GM18520 (cell line): ENCODE data around the gene ATP1B1.
A peak's percentile ranks its signal among the peaks of the same experiment; 100 is the strongest.
"Not testable (repeated sequence)": the region's sequence is repeated elsewhere in the genome, so short reads cannot be mapped to it uniquely, and the experiment has no call there.

Experiments used
- ATAC-seq: cut with Tn5 transposase; IDR thresholded peaks from one replicate; pipeline ENCODE4 v1.9.1; 2021; ENCODE audit not compliant: unreplicated experiment

Gene ATP1B1

DNA sequence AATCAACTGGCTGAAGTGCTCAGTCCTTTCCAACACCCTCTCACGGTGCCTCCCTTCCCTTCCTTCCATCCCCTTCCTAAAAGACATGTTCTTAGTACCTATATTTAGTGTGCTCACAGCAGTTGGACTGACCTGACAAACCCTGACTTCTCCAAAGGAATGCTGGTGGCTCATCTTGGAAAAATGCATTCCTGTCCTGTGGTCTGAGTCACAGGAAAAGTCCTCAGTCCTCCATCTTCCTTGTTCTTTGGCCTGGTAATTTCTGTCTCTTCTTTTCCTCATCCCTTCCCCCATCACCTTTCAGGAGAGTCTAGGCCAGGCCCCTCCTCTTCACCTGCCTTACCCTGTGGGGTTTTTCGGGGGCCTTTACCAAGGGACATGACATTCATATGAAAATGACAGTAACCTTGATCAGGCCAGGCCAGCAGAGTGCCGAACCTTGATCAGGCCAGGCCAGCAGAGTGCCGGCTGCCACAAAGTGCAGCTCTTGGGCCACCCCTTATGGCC lies 7.2 kb downstream of the ATP1B1 start:
- no peak for ATAC-seq

- ATAC-seq, result peak; percentile 54
Measured at GRCh38 chr1:169115891-169116585, 9.5 kb downstream of the ATP1B1 start.

- ATAC-seq, result no peak
Measured at GRCh38 chr1:169117014-169117413, 10.5 kb downstream of the ATP1B1 start.

- no peak for ATAC-seq
Measured at GRCh38 chr1:169117599-169117998, 11.1 kb downstream of the ATP1B1 start.

DNA sequence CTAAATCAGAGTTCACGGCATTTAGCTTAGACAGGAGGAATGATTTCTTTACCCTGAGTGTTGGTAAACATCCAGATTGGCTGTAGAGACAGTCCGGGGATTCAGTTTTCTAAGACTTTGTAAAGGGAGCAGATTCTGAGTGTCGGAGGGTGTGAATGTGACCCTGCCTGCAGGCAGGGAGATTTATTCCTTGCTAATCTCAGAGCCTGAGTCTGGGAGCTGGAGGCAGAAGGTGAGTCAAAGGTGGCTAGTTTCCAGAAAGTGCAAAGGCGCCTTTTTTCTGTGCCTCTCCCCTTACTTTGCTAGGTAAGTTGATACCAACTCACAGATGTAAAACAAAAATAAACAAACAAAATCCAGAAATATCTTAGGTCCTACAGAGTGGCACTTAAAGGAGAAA lies 11.7 kb downstream of the ATP1B1 start:
- ATAC-seq, result no peak

- no peak for ATAC-seq
Measured at GRCh38 chr1:169119405-169119804, 12.9 kb downstream of the ATP1B1 start.

GRCh38 chr1:169120066-169120465 lies 13.6 kb downstream of the ATP1B1 start:
- no peak for ATAC-seq

- no peak for ATAC-seq
Measured at GRCh38 chr1:169121146-169121923, 14.8 kb downstream of the ATP1B1 start.

GRCh38 chr1:169122976-169123375 lies 16.5 kb downstream of the ATP1B1 start:
- ATAC-seq, result peak; percentile 79

GRCh38 chr1:169124459-169124858 lies 18.0 kb downstream of the ATP1B1 start:
- ATAC-seq, result no peak

GRCh38 chr1:169125597-169125996 lies 19.1 kb downstream of the ATP1B1 start:
- not testable (repeated sequence) for ATAC-seq

DNA sequence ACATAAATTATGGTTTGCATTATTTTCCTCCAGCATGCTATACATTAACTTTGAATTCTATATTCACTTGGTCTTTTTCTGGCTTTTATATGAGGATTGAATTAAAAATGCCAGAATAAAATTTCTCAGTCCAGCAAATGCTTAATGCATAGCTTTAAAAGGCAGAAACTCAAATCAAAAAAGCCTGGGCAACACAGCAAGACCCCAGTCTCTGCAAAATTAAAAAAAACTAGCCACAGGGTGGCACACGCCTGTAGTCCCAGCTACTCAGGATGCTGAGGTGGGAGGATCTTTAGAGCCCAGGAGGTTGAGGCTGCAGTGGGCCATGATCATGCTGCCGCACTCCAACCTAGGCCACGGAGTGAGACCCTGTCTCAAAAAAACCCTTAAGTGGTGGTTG lies 19.8 kb downstream of the ATP1B1 start:
- ATAC-seq, result no peak

- no peak for ATAC-seq
Measured at GRCh38 chr1:169127305-169127704, 20.8 kb downstream of the ATP1B1 start.

- no peak for ATAC-seq
Measured at GRCh38 chr1:169128562-169128961, 22.1 kb downstream of the ATP1B1 start.

DNA sequence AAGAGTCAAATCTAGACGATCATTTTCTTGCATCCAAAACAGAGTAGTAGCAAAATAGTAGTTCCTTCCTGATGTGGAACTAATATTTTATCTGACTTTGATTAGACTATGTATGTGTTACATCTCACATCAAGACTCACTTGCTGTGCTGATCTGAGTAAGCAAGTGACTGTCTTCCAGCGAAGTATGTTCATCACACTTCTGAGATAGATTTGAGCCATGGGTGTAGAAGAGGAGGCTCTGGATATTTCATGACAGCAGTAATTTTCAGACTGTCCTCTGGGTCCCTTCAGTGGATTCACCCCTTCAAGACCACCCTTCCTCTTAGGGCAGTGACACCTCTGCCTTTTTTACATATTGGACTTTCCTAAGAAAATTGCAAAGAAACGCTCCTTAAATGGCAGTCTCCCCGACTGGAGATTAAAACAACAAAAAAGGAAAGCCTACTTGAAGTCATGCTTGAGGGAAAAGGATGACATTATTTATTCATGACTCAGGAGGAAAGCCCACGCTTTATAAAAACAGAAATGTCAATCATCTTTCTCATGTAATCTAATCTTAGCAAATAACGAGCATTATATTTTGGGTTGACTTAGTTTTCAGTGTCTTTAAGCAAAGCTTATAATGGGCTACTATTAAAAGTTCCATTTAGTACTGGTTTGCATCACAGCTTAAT lies 22.8 kb downstream of the ATP1B1 start:
- no peak for ATAC-seq

- ATAC-seq, result no peak
Measured at GRCh38 chr1:169130683-169131082, 24.2 kb downstream of the ATP1B1 start.

GRCh38 chr1:169132512-169133227 lies 26.2 kb downstream of the ATP1B1 start:
- no peak for ATAC-seq

GRCh38 chr1:169133228-169133576 lies 26.7 kb downstream of the ATP1B1 start:
- no peak for ATAC-seq

GRCh38 chr1:169133801-169134502 lies 27.5 kb downstream of the ATP1B1 start:
- ATAC-seq, result no peak

DNA sequence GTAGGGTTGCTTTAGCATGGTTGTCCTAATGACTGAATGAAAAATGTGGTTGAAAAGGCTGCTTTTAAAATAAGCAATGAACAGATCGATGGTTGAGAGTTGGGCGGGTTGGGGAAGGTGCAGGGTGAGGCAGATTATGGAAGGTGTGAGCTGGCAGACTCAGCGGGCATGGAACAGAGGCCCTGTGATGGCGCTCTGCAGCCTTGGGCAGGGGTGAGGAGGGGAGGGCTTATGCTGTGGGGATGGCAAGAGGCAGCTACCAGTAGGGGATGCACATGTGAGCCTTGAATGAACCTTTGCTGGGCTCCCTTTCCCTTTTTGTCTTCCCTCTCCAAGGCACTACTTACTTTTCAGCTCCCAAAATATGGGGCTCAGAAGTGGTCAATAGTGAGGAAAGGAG lies 30.9 kb downstream of the ATP1B1 start:
- no peak for ATAC-seq
